Smooth muscle cell (in vitro differentiated cells): ENCODE data around the gene PNPLA2. TPM values are rescaled to one million over a fixed set of nuclear protein-coding genes. Genes with fewer than 3 reads are reported as not detected.

Source experiments
- DNase-seq: peaks from one replicate; lab custom pipeline; 2025; ENCODE audit not compliant: unreplicated experiment; lab: John Stamatoyannopoulos, UW
- H2AFZ ChIP-seq: fragments of 200-600 bp; sonication (generic); 2 replicates; pipeline ENCODE4 v1.6.0; 2016; ENCODE audit warnings: antibody characterized with exemption, low read depth, mild to moderate bottlenecking
- H3F3A ChIP-seq: fragments of 200-600 bp; sonication (generic); 2 replicates; pipeline ENCODE4 v1.6.0; 2017; ENCODE audit warnings: antibody characterized with exemption, low read depth
- H3K27ac ChIP-seq: fragments of 200-600 bp; sonication (generic); 2 replicates; pipeline ENCODE4 v1.5.1; 2016; ENCODE audit warnings: low read depth, mild to moderate bottlenecking
- H3K27me3 ChIP-seq: fragments of 200-600 bp; sonication (generic); 2 replicates; pipeline ENCODE4 v1.6.1; 2016; ENCODE audit warnings: low read depth, mild to moderate bottlenecking
- H3K36me3 ChIP-seq: fragments of 200-600 bp; sonication (generic); 2 replicates; pipeline ENCODE4 v1.5.1; 2016; ENCODE audit warnings: low read depth
- H3K4me1 ChIP-seq: fragments of 200-600 bp; sonication (generic); 2 replicates; pipeline ENCODE4 v1.5.1; 2016; ENCODE audit warnings: low read depth
- H3K4me2 ChIP-seq: fragments of 200-600 bp; sonication (generic); 2 replicates; pipeline ENCODE4 v1.6.0; 2016; ENCODE audit warnings: mild to moderate bottlenecking
- H3K4me3 ChIP-seq: fragments of 200-600 bp; sonication (generic); 2 replicates; pipeline ENCODE4 v1.5.1; 2016; ENCODE audit warnings: mild to moderate bottlenecking
- H3K79me2 ChIP-seq: fragments of 200-600 bp; sonication (generic); 2 replicates; pipeline ENCODE4 v1.6.0; 2016; ENCODE audit warnings: low read depth, mild to moderate bottlenecking
- H3K9ac ChIP-seq: fragments of 200-600 bp; sonication (generic); 2 replicates; pipeline ENCODE4 v1.6.0; 2016; ENCODE audit warnings: low read depth
- H3K9me3 ChIP-seq: fragments of 200-600 bp; sonication (generic); replicated peaks from 2 replicates; pipeline ENCODE4 v1.5.1; 2016; ENCODE audit warnings: low read depth
- H4K20me1 ChIP-seq: fragments of 200-600 bp; sonication (generic); 2 replicates; pipeline ENCODE4 v1.6.0; 2016; ENCODE audit warnings: low read depth
- CTCF ChIP-seq: fragments of 200-600 bp; sonication (generic); IDR thresholded peaks from 2 replicates; pipeline ENCODE4 v1.5.1; 2017; ENCODE audit warnings: borderline replicate concordance, mild to moderate bottlenecking, antibody characterized with exemption; ENCODE audit not compliant: insufficient read depth, poor library complexity, severe bottlenecking
- WGBS: methylation state at CpG from one replicate; pipeline ENCODE4 v1.1.7; 2016; ENCODE audit warnings: low lambda C conversion rate; 5-methylcytosine and 5-hydroxymethylcytosine counted together
- polyA plus RNA-seq: library from polyadenylated mRNA; unstranded; fragments of >200 nt; fragmentation: Nextera tagmentation; extraction: Ambion mirVana; gene quantifications from 2 replicates; pipeline ENCODE4 v1.2.1, GENCODE V29; 2016
- total RNA-seq: library from RNA; depleted of rRNA; stranded (reverse); fragments of >200 nt; gene quantifications from 2 replicates; pipeline ENCODE4 v1.2.3, GENCODE V29; 2014

PNPLA2 gene
- total and polyA plus RNA-seq, 2 experiments from 2014 or later = 12.4 to 26.4 TPM

GRCh38 chr11:844693-845644, 26.3 kb downstream of the PNPLA2 start:
- peak overlapping the region; percentile 96 for H3K4me3 ChIP-seq
- peak overlapping the region; percentile 66 for H3K27ac ChIP-seq
- peaks cover 73% of the 10 kb centered on the region for H4K20me1 ChIP-seq
- H3K4me2 ChIP-seq = peak overlapping the region; percentile 96
- no peak overlapping the region for H3K9ac ChIP-seq
- H3K9me3 ChIP-seq = no peaks in the 10 kb centered on the region
- H3K36me3 ChIP-seq = no peaks in the 10 kb centered on the region
- peaks cover 21% of the 10 kb centered on the region for H3K79me2 ChIP-seq
- H3F3A ChIP-seq = peaks cover 8% of the 10 kb centered on the region
- H3K27me3 ChIP-seq = peaks cover 10% of the 10 kb centered on the region
- WGBS = 46% methylated on average over 24 of the region's 31 CpGs
- TF ChIP-seq CTCF = no peak
- H2AFZ ChIP-seq = no peak overlapping the region
- DNase-seq = peak; percentile 74
- H3K4me1 ChIP-seq = peaks cover 34% of the 10 kb centered on the region

GRCh38 chr11:845872-846495, 27.3 kb downstream of the PNPLA2 start:
- peak overlapping the region; percentile 96 for H3K4me2 ChIP-seq
- no peak overlapping the region for H3K4me3 ChIP-seq
- peaks cover 19% of the 10 kb centered on the region for H3K27me3 ChIP-seq
- H3K36me3 ChIP-seq = no peaks in the 10 kb centered on the region
- no peak for TF ChIP-seq CTCF
- peaks cover 35% of the 10 kb centered on the region for H3K4me1 ChIP-seq
- peaks cover 73% of the 10 kb centered on the region for H4K20me1 ChIP-seq
- H3K9ac ChIP-seq = no peak overlapping the region
- H3K27ac ChIP-seq = no peak overlapping the region
- no peaks in the 10 kb centered on the region for H3K9me3 ChIP-seq
- no peak for DNase-seq
- peaks cover 14% of the 10 kb centered on the region for H3K79me2 ChIP-seq
- H2AFZ ChIP-seq = no peak overlapping the region
- peaks cover 4% of the 10 kb centered on the region for H3F3A ChIP-seq
- 58% methylated on average over 8 of the region's 8 CpGs for WGBS

GRCh38 chr11:846496-847098, 27.9 kb downstream of the PNPLA2 start:
- Histone ChIP-seq H3K4me2 (no peak overlapping the region), H3K4me3 (no peak overlapping the region), H3K9me3 (no peaks in the 10 kb centered on the region), H4K20me1 (peaks cover 73% of the 10 kb centered on the region), H3K9ac (no peak overlapping the region), H3K27me3 (peaks cover 19% of the 10 kb centered on the region), H3F3A (no peaks in the 10 kb centered on the region), H3K79me2 (peaks cover 8% of the 10 kb centered on the region), H3K4me1 (peaks cover 31% of the 10 kb centered on the region), H3K36me3 (no peaks in the 10 kb centered on the region), H3K27ac (no peak overlapping the region), H2AFZ (no peak overlapping the region)
- DNase-seq = no peak
- WGBS = 78% methylated on average over 11 of the region's 11 CpGs
- no peak for TF ChIP-seq CTCF
